B cell (primary cell): ENCODE measurements around the gene FANCC. TPM values are rescaled to one million over a fixed set of nuclear protein-coding genes. Genes with fewer than 3 reads are reported as not detected.

Experiments
- ATAC-seq: fragments of 200-7000 bp; cut with Tn5 transposase; one replicate; pipeline ENCODE4 v1.10.0; 2021; ENCODE audit warnings: low read depth, mild to moderate bottlenecking, moderate number of reproducible peaks, moderate library complexity
- CTCF ChIA-PET: fragments of 350-600 bp; sonication (Branson Sonifier 250); formaldehyde crosslinking; loops from one replicate; lab custom pipeline; 2021; ENCODE audit warnings: antibody characterized with exemption, inconsistent platforms; lab: Charles Lee
- POLR2A ChIA-PET: fragments of 350-600 bp; sonication (Branson Sonifier 250); formaldehyde crosslinking; loops from one replicate; lab custom pipeline; 2021; ENCODE audit warnings: antibody characterized with exemption; lab: Charles Lee
- DNase-seq: peaks from one replicate; pipeline ENCODE4 v3.0.0; 2013
- H2AFZ ChIP-seq: 2 replicates; pipeline ENCODE4 v1.6.1; 2012; ENCODE audit warnings: mild to moderate bottlenecking, low read depth, low read length; ENCODE audit not compliant: insufficient read depth, poor library complexity, severe bottlenecking
- H3K27ac ChIP-seq, 2 donors: 1 replicate in 1 of 2; 2 replicates in 1 of 2; pipeline ENCODE4 v1.5.1; 2012 to 2013; ENCODE audit warnings: low read length in 2 of 2, mild to moderate bottlenecking in 2 of 2, moderate library complexity in 1 of 2
- H3K27me3 ChIP-seq, 4 experiments: fragments of 200-600 bp in 1 of 4; sonication (generic) in 1 of 4; replicated peaks in 1 of 4; 1 replicate in 2 of 4; 2 replicates in 2 of 4; pipeline versions ENCODE4 v1.6.1 to v1.7.0; 2013 to 2016; ENCODE audit warnings: low read length in 3 of 4, mild to moderate bottlenecking in 2 of 4, mixed read lengths in 1 of 4, moderate library complexity in 1 of 4; ENCODE audit not compliant: insufficient read depth in 4 of 4, control insufficient read depth in 3 of 4; ENCODE audit errors: control extremely low read depth in 1 of 4
- H3K36me3 ChIP-seq, 2 experiments: replicated peaks in 1 of 2; 1 replicate in 1 of 2; 2 replicates in 1 of 2; pipeline versions ENCODE4 v1.6.1 to v1.7.1; 2013; ENCODE audit warnings: low read length in 1 of 2; ENCODE audit not compliant: insufficient read depth in 2 of 2, control insufficient read depth in 1 of 2; ENCODE audit errors: control extremely low read depth in 1 of 2, extremely low read depth in 1 of 2
- H3K4me1 ChIP-seq, 2 donors: fragments of 200-600 bp in 1 of 2; sonication (generic) in 1 of 2; 1 replicate in 1 of 2; 2 replicates in 1 of 2; pipeline versions ENCODE4 v1.5.1 to v1.6.1; 2013 to 2017; ENCODE audit warnings: low read length in 2 of 2; ENCODE audit not compliant: control insufficient read depth in 2 of 2, insufficient read depth in 2 of 2
- H3K4me2 ChIP-seq: replicated peaks from 2 replicates; pipeline ENCODE3; 2012; ENCODE audit warnings: mild to moderate bottlenecking, low read depth, low read length; ENCODE audit not compliant: poor library complexity, severe bottlenecking
- H3K4me3 ChIP-seq, 5 experiments: fragments of 200-600 bp in 1 of 5; sonication (generic) in 1 of 5; 1 replicate in 3 of 5; 2 replicates in 2 of 5; pipeline versions ENCODE4 v1.5.1 to v1.7.0; 2011 to 2016; ENCODE audit warnings: low read length in 4 of 5, mild to moderate bottlenecking in 4 of 5, low read depth in 2 of 5, control low read depth in 1 of 5, moderate library complexity in 1 of 5; ENCODE audit not compliant: insufficient read depth in 1 of 5; ENCODE audit errors: control extremely low read depth in 1 of 5, extremely low read depth in 1 of 5
- H3K79me2 ChIP-seq: fragments of 200-600 bp; sonication (generic); one replicate; pipeline ENCODE4 v1.6.0; 2016; ENCODE audit warnings: low read length; ENCODE audit not compliant: control insufficient read depth, insufficient read depth
- H3K9ac ChIP-seq: fragments of 200-600 bp; sonication (generic); 2 replicates; pipeline ENCODE4 v1.6.1; 2017; ENCODE audit warnings: mild to moderate bottlenecking, low read length, moderate library complexity
- H3K9me3 ChIP-seq, 3 donors: one replicate each; pipeline versions ENCODE4 v1.6.1 to v1.7.1; 2013; ENCODE audit warnings: low read length in 2 of 3; ENCODE audit not compliant: control insufficient read depth in 2 of 3, insufficient read depth in 1 of 3; ENCODE audit errors: control extremely low read depth in 1 of 3
- H4K20me1 ChIP-seq: 2 replicates; pipeline ENCODE4 v1.6.0; 2012; ENCODE audit warnings: mild to moderate bottlenecking, low read length; ENCODE audit not compliant: insufficient read depth, control insufficient read depth, poor library complexity, severe bottlenecking
- H3K27ac Mint-ChIP-seq: one replicate; pipeline ENCODE4 v1.8.0; 2021; ENCODE audit warnings: mixed read lengths
- H3K27me3 Mint-ChIP-seq: one replicate; pipeline ENCODE4 v1.8.0; 2021; ENCODE audit warnings: mixed read lengths
- H3K4me1 Mint-ChIP-seq: one replicate; pipeline ENCODE4 v1.8.0; 2021; ENCODE audit warnings: mixed read lengths
- H3K4me3 Mint-ChIP-seq: one replicate; pipeline ENCODE4 v1.8.0; 2021; ENCODE audit warnings: mixed read lengths
- H3K9me3 Mint-ChIP-seq: one replicate; pipeline ENCODE4 v1.8.0; 2022; ENCODE audit warnings: mixed read lengths; ENCODE audit not compliant: insufficient read depth
- EZH2 ChIP-seq: IDR thresholded peaks from 2 replicates; pipeline ENCODE4 v1.6.1; 2012; ENCODE audit warnings: borderline replicate concordance, low read depth, mild to moderate bottlenecking, moderate library complexity, low read length; ENCODE audit not compliant: insufficient read depth, poor library complexity, severe bottlenecking
- WGBS: methylation state at CpG from one replicate; pipeline ENCODE4 v1.1.5; 2013; ENCODE audit warnings: missing lambda C conversion rate; ENCODE audit not compliant: insufficient coverage; 5-methylcytosine and 5-hydroxymethylcytosine counted together
- intact Hi-C: fragments of 100-400 bp; cut with micrococcal nuclease; formaldehyde crosslinking; loops from one replicate; pipeline ENCODE4 v1.10.0; 2022
- polyA plus RNA-seq: library from polyadenylated mRNA; depleted of rRNA; stranded (reverse); fragments of >200 nt; gene quantifications from 2 replicates; pipeline ENCODE4 v1.2.3, GENCODE V29; 2012
- total RNA-seq, 2 donors: library from RNA; stranded (reverse); fragments of 120-200 nt in 1 of 2; gene quantifications; 1 replicate in 1 of 2; 2 replicates in 1 of 2; pipeline versions ENCODE4 v1.2.3 to v1.2.4, GENCODE V29; 2013 to 2022
- TF ChIP-seq, protein P1 (sequence below): fragments of 200-600 bp; IDR thresholded peaks from one replicate; pipeline ENCODE4 v1.8.0; 2022; ENCODE audit warnings: antibody characterized with exemption, mild to moderate bottlenecking

The FANCC gene
- total and polyA plus RNA-seq, 2 donors (not counting 1 experiment from before 2014, with no cell fraction given), result 1.8 to 11.1 TPM

DNA sequence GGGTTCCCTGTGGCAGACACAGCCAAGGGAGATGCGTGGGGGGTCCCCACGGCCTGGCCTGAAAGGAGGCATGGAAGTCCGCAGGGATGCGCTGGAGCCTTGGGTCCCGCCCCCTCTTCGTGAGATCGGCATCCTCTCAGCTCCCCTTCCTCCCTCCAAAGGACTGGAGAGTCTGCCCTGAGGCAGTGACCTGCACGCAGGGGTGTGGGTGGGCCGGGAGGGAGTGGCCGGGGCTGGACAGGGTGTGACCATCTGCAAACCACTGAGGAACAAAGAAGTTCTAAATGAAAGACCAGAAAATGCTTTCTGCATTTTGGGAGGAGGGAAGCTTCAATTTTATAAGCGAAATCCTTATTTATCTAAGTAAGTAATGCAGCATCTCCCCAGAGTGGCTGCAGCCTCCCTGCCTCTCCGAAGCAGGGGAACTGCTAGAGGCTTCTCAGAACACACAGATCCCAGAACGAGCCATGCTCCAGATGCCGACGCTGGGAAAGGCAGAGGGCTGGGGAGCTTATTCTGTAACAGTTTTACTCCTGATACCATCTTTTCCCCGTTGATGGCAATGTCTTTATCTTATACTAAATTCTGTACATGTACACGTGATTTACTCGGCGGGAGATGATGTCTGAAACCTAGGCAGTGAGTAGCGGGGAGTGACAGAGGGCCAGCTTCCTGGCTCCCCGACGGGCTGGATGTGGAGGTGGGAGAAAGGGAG, 221.7 kb downstream of the FANCC start:
- Mint-ChIP-seq H3K4me3 (no peak overlapping the region), H3K27me3 (no peaks in the 10 kb centered on the region), H3K27ac (no peak overlapping the region), H3K9me3 (no peaks in the 10 kb centered on the region), H3K4me1 (no peaks in the 10 kb centered on the region)
- Histone ChIP-seq H3K27ac (no peak overlapping the region), H3K4me3 (no peak overlapping the region), H4K20me1 (no peaks in the 10 kb centered on the region), H3K27me3 (peaks cover 0 to 2% (median 0%) of the 10 kb centered on the region in 4 experiments), H3K79me2 (no peaks in the 10 kb centered on the region), H3K4me1 (no peaks in the 10 kb centered on the region), H3K36me3 (no peaks in the 10 kb centered on the region), H2AFZ (no peak overlapping the region), H3K9me3 (no peaks in the 10 kb centered on the region), H3K4me2 (no peak overlapping the region), H3K9ac (no peak overlapping the region)
- TF ChIP-seq, protein P1, sequence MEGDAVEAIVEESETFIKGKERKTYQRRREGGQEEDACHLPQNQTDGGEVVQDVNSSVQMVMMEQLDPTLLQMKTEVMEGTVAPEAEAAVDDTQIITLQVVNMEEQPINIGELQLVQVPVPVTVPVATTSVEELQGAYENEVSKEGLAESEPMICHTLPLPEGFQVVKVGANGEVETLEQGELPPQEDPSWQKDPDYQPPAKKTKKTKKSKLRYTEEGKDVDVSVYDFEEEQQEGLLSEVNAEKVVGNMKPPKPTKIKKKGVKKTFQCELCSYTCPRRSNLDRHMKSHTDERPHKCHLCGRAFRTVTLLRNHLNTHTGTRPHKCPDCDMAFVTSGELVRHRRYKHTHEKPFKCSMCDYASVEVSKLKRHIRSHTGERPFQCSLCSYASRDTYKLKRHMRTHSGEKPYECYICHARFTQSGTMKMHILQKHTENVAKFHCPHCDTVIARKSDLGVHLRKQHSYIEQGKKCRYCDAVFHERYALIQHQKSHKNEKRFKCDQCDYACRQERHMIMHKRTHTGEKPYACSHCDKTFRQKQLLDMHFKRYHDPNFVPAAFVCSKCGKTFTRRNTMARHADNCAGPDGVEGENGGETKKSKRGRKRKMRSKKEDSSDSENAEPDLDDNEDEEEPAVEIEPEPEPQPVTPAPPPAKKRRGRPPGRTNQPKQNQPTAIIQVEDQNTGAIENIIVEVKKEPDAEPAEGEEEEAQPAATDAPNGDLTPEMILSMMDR, result no peak
- TF ChIP-seq EZH2, result no peak
- CTCF ChIA-PET, result no interaction called here
- intact Hi-C loops, result no loop called here
- POLR2A ChIA-PET, result no interaction called here
- 99% methylated on average over 10 of the region's 22 CpGs for WGBS
- DNase-seq, result no peak
- ATAC-seq, result no peak

DNA sequence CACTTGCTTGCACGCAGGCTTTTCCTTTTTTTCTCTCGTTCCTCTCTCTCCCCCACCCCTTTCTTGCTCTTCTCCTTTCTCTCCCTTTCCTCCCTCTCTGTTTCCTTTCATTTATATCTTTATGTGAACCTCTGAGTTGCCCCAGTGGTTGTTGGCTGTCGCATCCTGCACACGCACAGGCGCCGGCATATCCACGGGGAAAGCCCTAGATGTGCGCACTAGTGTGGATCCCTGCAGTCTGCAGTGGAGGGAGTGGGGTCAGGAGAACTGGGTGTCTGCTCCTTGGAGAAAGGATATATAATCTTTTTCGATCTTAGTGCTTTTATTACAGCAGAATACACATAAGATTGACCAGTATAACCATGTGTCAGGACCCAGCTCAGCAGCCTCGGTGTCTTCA, 223.5 kb downstream of the FANCC start:
- Histone ChIP-seq H3K27ac (no peak overlapping the region), H3K9ac (no peak overlapping the region), H4K20me1 (no peaks in the 10 kb centered on the region), H3K36me3 (no peaks in the 10 kb centered on the region), H2AFZ (no peak overlapping the region), H3K4me1 (no peaks in the 10 kb centered on the region), H3K4me2 (no peak overlapping the region), H3K27me3 (peaks cover 0 to 2% (median 0%) of the 10 kb centered on the region in 4 experiments), H3K79me2 (no peaks in the 10 kb centered on the region), H3K4me3 (no peak overlapping the region), H3K9me3 (no peaks in the 10 kb centered on the region)
- intact Hi-C loops, result no loop called here
- no peak for TF ChIP-seq EZH2
- TF ChIP-seq, protein P1, result no peak
- WGBS, result 89% methylated on average over 7 of the region's 10 CpGs
- H3K4me3 Mint-ChIP-seq, result no peak overlapping the region
- ATAC-seq (no peak), DNase-seq (no peak)
- ChIA-PET CTCF (interaction anchor here (1.1 kb wide), 1 partner anchor 413 kb away, joined by 3 read pairs; no protein-coding TSS in a partner anchor), POLR2A (no interaction called here)
- no peaks in the 10 kb centered on the region for H3K4me1 Mint-ChIP-seq
- H3K9me3 Mint-ChIP-seq, result no peaks in the 10 kb centered on the region
- no peak overlapping the region for H3K27ac Mint-ChIP-seq
- no peaks in the 10 kb centered on the region for H3K27me3 Mint-ChIP-seq
